ENCODE data around the gene SMAD6.

Gene SMAD6

GRCh38 chr15:66796343-66796742 is 94.3 kb downstream of the SMAD6 start:
- no peak for DNase-seq (ENCODE audit: low spot score)

GRCh38 chr15:66797921-66798320 is 95.9 kb downstream of the SMAD6 start:
- no peak for DNase-seq (ENCODE audit: low spot score)

- DNase-seq (ENCODE audit: low spot score), result no peak
These were observed 96.5 kb downstream of the SMAD6 start for GRCh38 chr15:66798426-66799061.

- DNase-seq (ENCODE audit: low spot score), result no peak
These were observed 97.2 kb downstream of the SMAD6 start for GRCh38 chr15:66799242-66799641.

- no peak for DNase-seq (ENCODE audit: low spot score)
These were observed 98.7 kb downstream of the SMAD6 start for GRCh38 chr15:66800584-66801235.

GRCh38 chr15:66801266-66801665 is 99.2 kb downstream of the SMAD6 start:
- no peak for DNase-seq (ENCODE audit: low spot score)

- DNase-seq (ENCODE audit: low spot score), result no peak
These were observed 100.3 kb downstream of the SMAD6 start for GRCh38 chr15:66802025-66803001.

GRCh38 chr15:66803182-66803729 is 101.2 kb downstream of the SMAD6 start:
- DNase-seq (ENCODE audit: low spot score), result peak; percentile 97

- DNase-seq (ENCODE audit: low spot score), result no peak
These were observed 101.7 kb downstream of the SMAD6 start for GRCh38 chr15:66803749-66804148.

GRCh38 chr15:66805202-66805885 is 103.3 kb downstream of the SMAD6 start:
- no peak for DNase-seq (ENCODE audit: low spot score)

- DNase-seq (ENCODE audit: low spot score), result no peak
These were observed 106.3 kb downstream of the SMAD6 start for GRCh38 chr15:66808181-66808824.

GRCh38 chr15:66809664-66810063 is 107.6 kb downstream of the SMAD6 start:
- no peak for DNase-seq (ENCODE audit: low spot score)

GRCh38 chr15:66815318-66815717 is 113.3 kb downstream of the SMAD6 start:
- peak; percentile 65 for DNase-seq (ENCODE audit: low spot score)

- no peak for DNase-seq (ENCODE audit: low spot score)
These were observed 114.2 kb downstream of the SMAD6 start for GRCh38 chr15:66816201-66816600.

GRCh38 chr15:66819084-66819483 is 117.0 kb downstream of the SMAD6 start:
- DNase-seq (ENCODE audit: low spot score), result no peak

- DNase-seq (ENCODE audit: low spot score), result no peak
These were observed 118.6 kb downstream of the SMAD6 start for GRCh38 chr15:66820481-66821176.

GRCh38 chr15:66821307-66821706 is 119.3 kb downstream of the SMAD6 start:
- DNase-seq (ENCODE audit: low spot score), result no peak

- DNase-seq (ENCODE audit: low spot score), result no peak
These were observed 120.1 kb downstream of the SMAD6 start for GRCh38 chr15:66822114-66822513.

GRCh38 chr15:66822576-66822975 is 120.5 kb downstream of the SMAD6 start:
- no peak for DNase-seq (ENCODE audit: low spot score)

GRCh38 chr15:66823601-66824000 is 121.6 kb downstream of the SMAD6 start:
- DNase-seq (ENCODE audit: low spot score), result no peak

- no peak for DNase-seq (ENCODE audit: low spot score)
These were observed 122.4 kb downstream of the SMAD6 start for GRCh38 chr15:66824424-66824823.
